ENCODE measurements around the gene RASSF7. TPM values are rescaled to one million over a fixed set of nuclear protein-coding genes. Genes with fewer than 3 reads are reported as not detected.

Gene RASSF7
- polyA plus RNA-seq, 1 experiment: 25.1 TPM

DNA sequence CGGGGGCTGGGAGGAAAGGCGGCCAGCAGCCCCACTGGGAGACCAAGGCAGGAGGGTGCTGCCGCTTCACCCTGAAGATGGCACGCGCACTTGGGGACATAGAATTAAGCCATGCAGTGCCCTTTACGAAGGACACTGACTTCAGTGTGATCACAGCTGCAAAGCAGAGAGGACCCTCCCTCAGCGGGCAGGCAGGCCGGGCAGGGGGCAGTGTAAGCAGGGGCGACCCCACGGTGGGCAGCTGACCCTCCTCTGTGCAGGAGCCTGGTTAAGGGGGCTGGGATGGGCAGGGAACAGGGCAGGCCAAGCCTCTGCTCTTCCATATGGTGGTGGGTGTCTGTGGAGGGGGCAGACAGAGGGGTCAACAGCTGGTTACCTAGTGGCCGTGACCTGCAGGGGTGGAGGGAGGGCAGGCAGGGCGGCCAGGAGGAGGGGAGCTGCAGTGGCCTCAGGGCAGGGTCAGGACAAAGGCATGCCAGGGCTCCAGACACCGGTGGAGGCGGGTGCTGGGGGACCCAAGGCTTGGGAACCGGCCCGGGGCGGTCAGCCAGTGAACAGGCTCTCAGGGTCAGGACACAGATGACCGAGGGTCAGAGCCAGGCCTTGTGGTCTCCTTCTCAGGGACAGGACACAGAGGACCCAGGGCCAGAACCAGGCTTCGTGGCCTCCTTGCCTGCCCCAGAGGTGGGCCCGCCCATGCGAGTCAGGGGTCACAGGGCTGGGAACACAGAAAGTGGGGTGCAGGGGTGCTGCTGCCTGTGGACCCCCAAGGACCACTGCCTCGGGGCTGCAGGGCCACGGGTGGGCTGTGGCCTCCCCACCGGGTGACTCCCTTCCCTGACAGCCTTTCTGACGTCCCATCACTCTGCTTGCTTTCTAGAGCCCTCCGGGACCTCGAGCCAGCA is 7.4 kb upstream of the RASSF7 start:
- TF ChIP-seq, protein P1, sequence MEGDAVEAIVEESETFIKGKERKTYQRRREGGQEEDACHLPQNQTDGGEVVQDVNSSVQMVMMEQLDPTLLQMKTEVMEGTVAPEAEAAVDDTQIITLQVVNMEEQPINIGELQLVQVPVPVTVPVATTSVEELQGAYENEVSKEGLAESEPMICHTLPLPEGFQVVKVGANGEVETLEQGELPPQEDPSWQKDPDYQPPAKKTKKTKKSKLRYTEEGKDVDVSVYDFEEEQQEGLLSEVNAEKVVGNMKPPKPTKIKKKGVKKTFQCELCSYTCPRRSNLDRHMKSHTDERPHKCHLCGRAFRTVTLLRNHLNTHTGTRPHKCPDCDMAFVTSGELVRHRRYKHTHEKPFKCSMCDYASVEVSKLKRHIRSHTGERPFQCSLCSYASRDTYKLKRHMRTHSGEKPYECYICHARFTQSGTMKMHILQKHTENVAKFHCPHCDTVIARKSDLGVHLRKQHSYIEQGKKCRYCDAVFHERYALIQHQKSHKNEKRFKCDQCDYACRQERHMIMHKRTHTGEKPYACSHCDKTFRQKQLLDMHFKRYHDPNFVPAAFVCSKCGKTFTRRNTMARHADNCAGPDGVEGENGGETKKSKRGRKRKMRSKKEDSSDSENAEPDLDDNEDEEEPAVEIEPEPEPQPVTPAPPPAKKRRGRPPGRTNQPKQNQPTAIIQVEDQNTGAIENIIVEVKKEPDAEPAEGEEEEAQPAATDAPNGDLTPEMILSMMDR (IDR thresholded peaks at IDR 0.05; ENCODE audit: insufficient read depth, low read depth, low read length): no peak
- 0 out of 2 replicates have a peak, but pooled peaks cover 1% of the 10 kb centered on the region for H3K36me3 ChIP-seq (ENCODE audit: control insufficient read depth, insufficient read depth, low read length)
- H3K27me3 ChIP-seq (ENCODE audit: control insufficient read depth, insufficient read depth, low read length): peaks cover 15% of the 10 kb centered on the region
- ChIA-PET POLR2A (no interaction called here), CTCF (interaction anchor here (1.3 to 2.5 kb wide), 3 partner anchors 8 to 170 kb away, joined by 7 to 21 read pairs (median 18); no protein-coding TSS in a partner anchor)
- H3K4me3 ChIP-seq (ENCODE audit: low read depth, low read length): no peak overlapping the region
- no peak for DNase-seq (ENCODE audit: low read depth)

DNA sequence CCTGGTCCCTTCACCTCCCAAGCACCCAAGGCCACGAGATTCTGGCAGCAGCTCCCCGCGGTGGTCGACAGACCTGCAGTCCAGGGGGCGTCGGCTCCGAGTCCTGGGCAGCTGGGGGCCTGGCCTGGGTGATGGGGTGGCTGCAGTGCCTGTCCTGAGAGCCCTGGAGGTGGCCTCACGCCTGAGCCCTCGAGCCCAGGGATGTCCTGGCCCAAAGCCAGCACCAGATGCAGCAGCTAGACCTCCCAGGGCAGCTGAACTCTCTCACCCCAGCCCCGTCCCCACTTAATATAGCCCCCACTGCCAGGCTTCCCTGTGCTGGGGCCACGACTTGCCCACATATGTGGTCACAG is 6.8 kb upstream of the RASSF7 start:
- Histone ChIP-seq H3K36me3 (ENCODE audit: control insufficient read depth, insufficient read depth, low read length) (0 out of 2 replicates have a peak, but pooled peaks cover 1% of the 10 kb centered on the region), H3K4me3 (ENCODE audit: low read depth, low read length) (no peak overlapping the region), H3K27me3 (ENCODE audit: control insufficient read depth, insufficient read depth, low read length) (peaks cover 15% of the 10 kb centered on the region)
- TF ChIP-seq, protein P1 (IDR thresholded peaks at IDR 0.05; ENCODE audit: insufficient read depth, low read depth, low read length): no peak
- ChIA-PET CTCF (interaction anchor here (0.6 to 2.5 kb wide), 9 partner anchors 9 to 208 kb away, joined by 3 to 21 read pairs (median 7); no protein-coding TSS in a partner anchor), POLR2A (no interaction called here)
- DNase-seq (ENCODE audit: low read depth): no peak

DNA sequence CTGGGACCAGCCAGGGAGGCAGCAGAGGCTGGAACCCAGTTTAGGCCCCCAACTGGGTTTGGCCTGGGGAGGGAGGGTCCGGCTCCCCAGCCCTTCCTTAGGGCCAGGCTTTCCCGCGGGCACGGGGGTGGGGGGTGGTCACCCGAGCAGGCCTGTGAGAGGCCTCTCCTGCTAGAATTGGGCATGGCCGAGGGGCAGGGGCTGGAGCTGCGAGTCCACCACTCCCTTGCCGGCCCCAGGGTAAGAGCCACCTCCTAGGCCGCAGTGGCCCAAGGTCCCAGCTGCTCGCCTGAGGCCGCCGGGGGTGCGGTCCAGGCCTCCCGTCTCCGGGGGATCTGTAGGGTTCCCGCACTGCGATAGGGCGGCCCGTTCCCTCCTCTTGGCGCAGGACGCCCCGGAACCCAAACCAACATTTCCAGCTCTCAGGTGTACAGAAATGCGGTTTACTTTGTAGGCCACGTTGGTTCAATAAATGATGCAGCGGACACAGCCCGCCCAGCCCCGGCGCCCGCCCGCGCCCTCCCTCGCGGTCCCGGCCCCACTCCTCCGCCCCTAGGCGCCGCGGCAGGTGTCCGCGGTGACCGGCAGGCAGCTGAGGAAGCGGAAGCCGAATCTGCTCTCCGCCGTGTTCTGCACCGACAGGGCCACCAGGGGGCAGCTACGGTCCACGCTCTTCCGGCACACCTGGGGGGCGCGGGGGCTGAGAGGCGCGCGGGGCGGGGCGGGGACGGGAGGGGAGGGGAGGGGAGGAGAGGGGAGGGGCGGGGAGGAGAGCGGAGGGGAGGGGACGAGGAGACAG is 6.1 kb upstream of the RASSF7 start:
- CTCF ChIA-PET: interaction anchor here (0.6 to 2.5 kb wide), 17 partner anchors 9 to 255 kb away, joined by 3 to 21 read pairs (median 4); partner anchors contain the start of genes LRRC56 and TALDO1
- POLR2A ChIA-PET: no interaction called here
- Histone ChIP-seq H3K27me3 (ENCODE audit: control insufficient read depth, insufficient read depth, low read length) (peaks cover 15% of the 10 kb centered on the region), H3K36me3 (ENCODE audit: control insufficient read depth, insufficient read depth, low read length) (0 out of 2 replicates have a peak, but pooled peaks cover 1% of the 10 kb centered on the region), H3K4me3 (ENCODE audit: low read depth, low read length) (peak overlapping the region; percentile 3; the same call in 1 of the 2 replicates)
- TF ChIP-seq, protein P1 (IDR thresholded peaks at IDR 0.05; ENCODE audit: insufficient read depth, low read depth, low read length): peak; percentile 57
- no peak for DNase-seq (ENCODE audit: low read depth)

DNA sequence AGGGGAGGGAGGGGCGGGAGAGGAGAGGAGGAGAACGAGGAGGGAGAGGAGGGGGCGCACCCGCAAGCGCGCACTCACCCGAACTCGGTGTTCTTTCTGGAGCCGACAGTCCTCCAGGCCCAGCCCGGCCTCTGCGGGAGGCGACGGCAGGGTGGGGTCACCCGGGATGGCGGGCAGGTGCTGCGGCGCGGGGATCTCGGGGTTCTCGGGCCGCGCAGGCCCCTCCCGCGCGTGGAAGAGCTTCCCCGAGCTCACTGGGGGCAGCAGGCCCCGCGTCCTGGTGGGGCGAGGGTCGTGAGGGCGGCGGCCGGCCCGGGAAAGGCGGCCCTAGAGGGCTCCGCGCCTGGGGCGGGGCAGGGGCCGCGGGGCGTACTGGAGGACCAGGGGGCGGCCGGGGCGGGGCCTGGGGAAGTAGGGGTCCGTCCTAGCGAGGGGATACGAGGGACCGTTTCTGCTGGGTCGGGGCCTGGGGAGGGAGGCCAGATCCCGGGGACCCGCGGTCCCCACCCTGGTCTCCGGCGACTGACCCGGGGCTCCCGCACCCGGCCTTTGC is 5.5 kb upstream of the RASSF7 start:
- no peak for DNase-seq (ENCODE audit: low read depth)
- Histone ChIP-seq H3K36me3 (ENCODE audit: control insufficient read depth, insufficient read depth, low read length) (0 out of 2 replicates have a peak, but pooled peaks cover 1% of the 10 kb centered on the region), H3K27me3 (ENCODE audit: control insufficient read depth, insufficient read depth, low read length) (peaks cover 15% of the 10 kb centered on the region), H3K4me3 (ENCODE audit: low read depth, low read length) (no peak overlapping the region)
- CTCF ChIA-PET: interaction anchor here (0.6 to 2.5 kb wide), 13 partner anchors 9 to 255 kb away, joined by 3 to 21 read pairs (median 4); partner anchors contain the start of genes LRRC56 and TALDO1
- TF ChIP-seq, protein P1 (IDR thresholded peaks at IDR 0.05; ENCODE audit: insufficient read depth, low read depth, low read length): 0 out of 2 replicates have a peak, but pooled peaks have one; percentile 10
- POLR2A ChIA-PET: no interaction called here
